ENCODE results near the gene LCP2. TPM values are rescaled to one million over a fixed set of nuclear protein-coding genes. Genes with fewer than 3 reads are reported as not detected.

LCP2 gene
- total RNA-seq, 1 experiment from 2014 or later: 0.36 TPM

GRCh38 chr5:170341545-170341944, 44.0 kb upstream of the LCP2 start:
- Histone ChIP-seq H3K4me3 (ENCODE audit: low read depth in 2 of 2, low read length in 2 of 2) (no peak overlapping the region), H3K9me3 (ENCODE audit: control insufficient read depth, insufficient read depth, low read depth, low read length) (no peaks in the 10 kb centered on the region), H3K27ac (ENCODE audit: low read length) (no peak overlapping the region), H3K27me3 (ENCODE audit: control insufficient read depth, insufficient read depth, low read length) (peaks cover 6% of the 10 kb centered on the region; the same call in 1 of the 2 replicates), H3K36me3 (ENCODE audit: control insufficient read depth, insufficient read depth, low read length) (no peaks in the 10 kb centered on the region), H3K4me1 (ENCODE audit: control insufficient read depth, insufficient read depth, low read length) (no peaks in the 10 kb centered on the region)
- BruUV-seq (replicated peaks): no TSS peak
- TF ChIP-seq, protein P1, sequence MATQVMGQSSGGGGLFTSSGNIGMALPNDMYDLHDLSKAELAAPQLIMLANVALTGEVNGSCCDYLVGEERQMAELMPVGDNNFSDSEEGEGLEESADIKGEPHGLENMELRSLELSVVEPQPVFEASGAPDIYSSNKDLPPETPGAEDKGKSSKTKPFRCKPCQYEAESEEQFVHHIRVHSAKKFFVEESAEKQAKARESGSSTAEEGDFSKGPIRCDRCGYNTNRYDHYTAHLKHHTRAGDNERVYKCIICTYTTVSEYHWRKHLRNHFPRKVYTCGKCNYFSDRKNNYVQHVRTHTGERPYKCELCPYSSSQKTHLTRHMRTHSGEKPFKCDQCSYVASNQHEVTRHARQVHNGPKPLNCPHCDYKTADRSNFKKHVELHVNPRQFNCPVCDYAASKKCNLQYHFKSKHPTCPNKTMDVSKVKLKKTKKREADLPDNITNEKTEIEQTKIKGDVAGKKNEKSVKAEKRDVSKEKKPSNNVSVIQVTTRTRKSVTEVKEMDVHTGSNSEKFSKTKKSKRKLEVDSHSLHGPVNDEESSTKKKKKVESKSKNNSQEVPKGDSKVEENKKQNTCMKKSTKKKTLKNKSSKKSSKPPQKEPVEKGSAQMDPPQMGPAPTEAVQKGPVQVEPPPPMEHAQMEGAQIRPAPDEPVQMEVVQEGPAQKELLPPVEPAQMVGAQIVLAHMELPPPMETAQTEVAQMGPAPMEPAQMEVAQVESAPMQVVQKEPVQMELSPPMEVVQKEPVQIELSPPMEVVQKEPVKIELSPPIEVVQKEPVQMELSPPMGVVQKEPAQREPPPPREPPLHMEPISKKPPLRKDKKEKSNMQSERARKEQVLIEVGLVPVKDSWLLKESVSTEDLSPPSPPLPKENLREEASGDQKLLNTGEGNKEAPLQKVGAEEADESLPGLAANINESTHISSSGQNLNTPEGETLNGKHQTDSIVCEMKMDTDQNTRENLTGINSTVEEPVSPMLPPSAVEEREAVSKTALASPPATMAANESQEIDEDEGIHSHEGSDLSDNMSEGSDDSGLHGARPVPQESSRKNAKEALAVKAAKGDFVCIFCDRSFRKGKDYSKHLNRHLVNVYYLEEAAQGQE (IDR thresholded peaks at IDR 0.05; ENCODE audit: insufficient read depth in 1 of 2, low read depth in 2 of 2, low read length in 1 of 2): no peak
- TF ChIP-seq SIN3A (IDR thresholded peaks at IDR 0.05; ENCODE audit: borderline replicate concordance, insufficient read depth, low read depth, low read length): no peak
- TF ChIP-seq, protein P2, sequence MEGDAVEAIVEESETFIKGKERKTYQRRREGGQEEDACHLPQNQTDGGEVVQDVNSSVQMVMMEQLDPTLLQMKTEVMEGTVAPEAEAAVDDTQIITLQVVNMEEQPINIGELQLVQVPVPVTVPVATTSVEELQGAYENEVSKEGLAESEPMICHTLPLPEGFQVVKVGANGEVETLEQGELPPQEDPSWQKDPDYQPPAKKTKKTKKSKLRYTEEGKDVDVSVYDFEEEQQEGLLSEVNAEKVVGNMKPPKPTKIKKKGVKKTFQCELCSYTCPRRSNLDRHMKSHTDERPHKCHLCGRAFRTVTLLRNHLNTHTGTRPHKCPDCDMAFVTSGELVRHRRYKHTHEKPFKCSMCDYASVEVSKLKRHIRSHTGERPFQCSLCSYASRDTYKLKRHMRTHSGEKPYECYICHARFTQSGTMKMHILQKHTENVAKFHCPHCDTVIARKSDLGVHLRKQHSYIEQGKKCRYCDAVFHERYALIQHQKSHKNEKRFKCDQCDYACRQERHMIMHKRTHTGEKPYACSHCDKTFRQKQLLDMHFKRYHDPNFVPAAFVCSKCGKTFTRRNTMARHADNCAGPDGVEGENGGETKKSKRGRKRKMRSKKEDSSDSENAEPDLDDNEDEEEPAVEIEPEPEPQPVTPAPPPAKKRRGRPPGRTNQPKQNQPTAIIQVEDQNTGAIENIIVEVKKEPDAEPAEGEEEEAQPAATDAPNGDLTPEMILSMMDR (IDR thresholded peaks at IDR 0.05): no peak
- TF ChIP-seq POLR2AphosphoS5 (IDR thresholded peaks at IDR 0.05; ENCODE audit: low read depth, low read length): no peak
- no peak for TF ChIP-seq TCF7L2 (IDR thresholded peaks at IDR 0.05; ENCODE audit: low read depth, low read length)
- POLR2A ChIA-PET: no interaction called here
- no peak for ATAC-seq
- in situ Hi-C loops (cut with HindIII; ENCODE audit: low pct_unique_long_range_greater_than_20kb, low sequenced_read_pairs) (no loop called here), intact Hi-C loops (cut with micrococcal nuclease; ENCODE audit: unreplicated experiment) (no loop called here)
- CTCF ChIA-PET: no interaction called here
- no peak for DNase-seq (ENCODE audit: low read depth, low spot score)

DNA sequence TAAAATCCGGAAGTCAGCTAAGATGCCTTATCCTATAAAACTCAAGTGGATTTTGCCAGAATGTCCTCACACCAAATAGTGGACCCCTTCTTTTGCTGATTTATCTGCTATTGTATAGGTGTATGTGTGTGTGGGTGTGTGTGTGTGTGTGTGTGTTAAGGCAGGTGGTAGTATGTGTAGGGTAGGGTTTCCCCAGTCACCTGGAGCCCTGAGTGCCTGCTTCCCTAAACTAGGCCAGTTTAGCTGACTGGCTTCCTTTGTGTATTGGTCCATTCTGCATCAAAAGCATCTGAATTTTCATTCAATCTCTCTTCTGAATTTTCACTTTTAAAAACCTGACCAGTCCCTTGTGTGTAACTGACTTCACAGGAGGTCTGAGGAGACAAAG, 42.2 kb upstream of the LCP2 start:
- Histone ChIP-seq H3K4me3 (ENCODE audit: low read depth in 2 of 2, low read length in 2 of 2) (no peak overlapping the region), H3K9me3 (ENCODE audit: control insufficient read depth, insufficient read depth, low read depth, low read length) (no peaks in the 10 kb centered on the region), H3K4me1 (ENCODE audit: control insufficient read depth, insufficient read depth, low read length) (no peaks in the 10 kb centered on the region), H3K27me3 (ENCODE audit: control insufficient read depth, insufficient read depth, low read length) (peaks cover 6% of the 10 kb centered on the region; the same call in 1 of the 2 replicates), H3K36me3 (ENCODE audit: control insufficient read depth, insufficient read depth, low read length) (no peaks in the 10 kb centered on the region), H3K27ac (ENCODE audit: low read length) (no peak overlapping the region)
- no peak for TF ChIP-seq TCF7L2 (IDR thresholded peaks at IDR 0.05; ENCODE audit: low read depth, low read length)
- TF ChIP-seq POLR2AphosphoS5 (IDR thresholded peaks at IDR 0.05; ENCODE audit: low read depth, low read length): no peak
- no peak for TF ChIP-seq SIN3A (IDR thresholded peaks at IDR 0.05; ENCODE audit: borderline replicate concordance, insufficient read depth, low read depth, low read length)
- TF ChIP-seq, protein P1 (IDR thresholded peaks at IDR 0.05; ENCODE audit: insufficient read depth in 1 of 2, low read depth in 2 of 2, low read length in 1 of 2): no peak
- TF ChIP-seq, protein P2 (IDR thresholded peaks at IDR 0.05): no peak
- in situ Hi-C loops (cut with HindIII; ENCODE audit: low pct_unique_long_range_greater_than_20kb, low sequenced_read_pairs) (no loop called here), intact Hi-C loops (cut with micrococcal nuclease; ENCODE audit: unreplicated experiment) (no loop called here)
- ChIA-PET CTCF (no interaction called here), POLR2A (interaction anchor here (0.7 kb wide), 1 partner anchor 1664 kb away, joined by 3 read pairs; no protein-coding TSS in a partner anchor)
- no peak for DNase-seq (ENCODE audit: low read depth, low spot score)
- no peak for ATAC-seq
- BruUV-seq (replicated peaks): no TSS peak

All from Panc1 (cell line).